Stimulated activated CD4-positive, alpha-beta T cell treated with anti-CD3 and anti-CD28 coated beads, Interleukin-12 subunit alpha, Interleukin-12 subunit beta, amount 100 ng/mL, for 48 hours (primary cell): Measurements from ENCODE around the gene RABL3.
"Not testable (repeated sequence)": the region's sequence is repeated elsewhere in the genome, so short reads cannot be mapped to it uniquely, and the experiment has no call there.

Experiments
- DNase-seq, 3 donors: peaks; one replicate each; pipeline ENCODE4 v3.0.0-alpha.2; 2020; ENCODE audit warnings: low read depth in 2 of 3, low spot score in 1 of 3

The RABL3 gene

GRCh38 chr3:120646771-120647432 is 95.4 kb downstream of the RABL3 start:
- DNase-seq = no peak

GRCh38 chr3:120645083-120645845 is 97.1 kb downstream of the RABL3 start:
- DNase-seq = no peak

GRCh38 chr3:120642368-120642948 is 99.9 kb downstream of the RABL3 start:
- no peak for DNase-seq

- DNase-seq = no peak
Measured at GRCh38 chr3:120641696-120642246, 100.5 kb downstream of the RABL3 start.

GRCh38 chr3:120640231-120640630 is 102.1 kb downstream of the RABL3 start:
- DNase-seq = no peak

- not testable (repeated sequence) for DNase-seq
Measured at GRCh38 chr3:120638820-120639219, 103.5 kb downstream of the RABL3 start.

- no peak for DNase-seq
Measured at GRCh38 chr3:120637851-120638559, 104.3 kb downstream of the RABL3 start.

- DNase-seq = no peak
Measured at GRCh38 chr3:120636795-120637401, 105.4 kb downstream of the RABL3 start.
